GM18517 (cell line): ENCODE results near the gene SHMT1.

Experiments used
- ATAC-seq: cut with Tn5 transposase; IDR thresholded peaks from one replicate; pipeline ENCODE4 v1.9.1; 2021; ENCODE audit warnings: mild to moderate bottlenecking, moderate library complexity; ENCODE audit not compliant: unreplicated experiment

The SHMT1 gene

GRCh38 chr17:18291718-18292540, 71.4 kb downstream of the SHMT1 start:
- ATAC-seq, result no peak

- no peak for ATAC-seq
Measured at GRCh38 chr17:18285296-18285695, 78.1 kb downstream of the SHMT1 start.

GRCh38 chr17:18281788-18282187, 81.6 kb downstream of the SHMT1 start:
- ATAC-seq, result no peak

- no peak for ATAC-seq
Measured at GRCh38 chr17:18280766-18281371, 82.5 kb downstream of the SHMT1 start.

GRCh38 chr17:18280249-18280648, 83.1 kb downstream of the SHMT1 start:
- ATAC-seq, result no peak

GRCh38 chr17:18278867-18279266, 84.5 kb downstream of the SHMT1 start:
- ATAC-seq, result no peak
